ENCODE data around the gene RNF208. TPM values are rescaled to one million over a fixed set of nuclear protein-coding genes. Genes with fewer than 3 reads are reported as not detected.

Gene RNF208
- total RNA-seq, 2 donors from 2014 or later = 0.78 to 14.5 TPM

DNA sequence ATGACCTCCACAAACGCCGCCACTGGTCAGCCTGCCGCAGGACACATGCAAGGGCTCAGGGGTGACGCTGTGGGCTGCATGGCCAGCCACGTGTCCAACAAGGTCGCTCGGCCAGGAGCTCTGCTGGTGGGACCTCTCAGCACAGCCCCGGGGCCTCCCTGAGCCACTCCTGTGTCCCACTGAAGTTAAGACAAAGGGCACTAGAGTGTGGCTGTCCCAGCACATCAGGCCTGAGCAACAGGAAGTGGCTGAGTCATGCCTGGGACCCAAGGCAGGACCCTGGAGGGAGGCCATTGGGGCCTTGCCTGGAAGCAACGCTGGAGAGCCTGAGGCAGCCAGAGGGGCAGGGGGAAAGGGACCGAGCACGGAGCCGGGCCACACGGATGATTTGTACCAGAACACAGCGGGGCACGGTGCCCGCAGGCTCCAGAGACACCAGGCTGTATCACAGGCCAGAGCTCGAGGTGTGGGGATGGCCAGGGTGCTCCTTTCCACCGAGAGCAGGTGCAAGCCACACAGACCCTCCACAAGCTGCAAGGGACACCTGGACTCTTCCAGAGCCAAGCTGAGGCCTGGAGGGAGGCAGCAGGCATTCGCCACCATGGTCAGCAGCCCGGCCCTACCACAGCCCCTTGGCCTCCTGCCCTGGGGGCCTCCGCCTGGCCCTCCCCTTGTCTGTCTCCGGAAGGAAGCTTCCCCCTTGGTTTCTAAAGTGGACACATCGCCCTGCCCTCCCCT, 43.7 kb downstream of the RNF208 start:
- H3K36me3 ChIP-seq (replicated peaks in 1 of 2; ENCODE audit: insufficient read depth in 1 of 2, low read depth in 2 of 2) = peaks cover 19 to 34% of the 10 kb centered on the region in 2 donors
- ATAC-seq (no peak), DNase-seq (no peak)
- TF ChIP-seq, protein P1, sequence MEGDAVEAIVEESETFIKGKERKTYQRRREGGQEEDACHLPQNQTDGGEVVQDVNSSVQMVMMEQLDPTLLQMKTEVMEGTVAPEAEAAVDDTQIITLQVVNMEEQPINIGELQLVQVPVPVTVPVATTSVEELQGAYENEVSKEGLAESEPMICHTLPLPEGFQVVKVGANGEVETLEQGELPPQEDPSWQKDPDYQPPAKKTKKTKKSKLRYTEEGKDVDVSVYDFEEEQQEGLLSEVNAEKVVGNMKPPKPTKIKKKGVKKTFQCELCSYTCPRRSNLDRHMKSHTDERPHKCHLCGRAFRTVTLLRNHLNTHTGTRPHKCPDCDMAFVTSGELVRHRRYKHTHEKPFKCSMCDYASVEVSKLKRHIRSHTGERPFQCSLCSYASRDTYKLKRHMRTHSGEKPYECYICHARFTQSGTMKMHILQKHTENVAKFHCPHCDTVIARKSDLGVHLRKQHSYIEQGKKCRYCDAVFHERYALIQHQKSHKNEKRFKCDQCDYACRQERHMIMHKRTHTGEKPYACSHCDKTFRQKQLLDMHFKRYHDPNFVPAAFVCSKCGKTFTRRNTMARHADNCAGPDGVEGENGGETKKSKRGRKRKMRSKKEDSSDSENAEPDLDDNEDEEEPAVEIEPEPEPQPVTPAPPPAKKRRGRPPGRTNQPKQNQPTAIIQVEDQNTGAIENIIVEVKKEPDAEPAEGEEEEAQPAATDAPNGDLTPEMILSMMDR (IDR thresholded peaks at IDR 0.05) = no peak
- no peak for TF ChIP-seq POLR2A (IDR thresholded peaks at IDR 0.05)
- H3K27ac ChIP-seq = no peak overlapping the region
- WGBS, 2 donors = 82 to 89% methylated on average over 9 to 19 of the region's 23 CpGs
- no peaks in the 10 kb centered on the region for H3K27me3 ChIP-seq
- H3K4me3 ChIP-seq = no peak overlapping the region
- intact Hi-C loops (cut with DNase I) = no loop called here
- no peaks in the 10 kb centered on the region for H3K9me3 ChIP-seq
- no peaks in the 10 kb centered on the region for H3K4me1 ChIP-seq

DNA sequence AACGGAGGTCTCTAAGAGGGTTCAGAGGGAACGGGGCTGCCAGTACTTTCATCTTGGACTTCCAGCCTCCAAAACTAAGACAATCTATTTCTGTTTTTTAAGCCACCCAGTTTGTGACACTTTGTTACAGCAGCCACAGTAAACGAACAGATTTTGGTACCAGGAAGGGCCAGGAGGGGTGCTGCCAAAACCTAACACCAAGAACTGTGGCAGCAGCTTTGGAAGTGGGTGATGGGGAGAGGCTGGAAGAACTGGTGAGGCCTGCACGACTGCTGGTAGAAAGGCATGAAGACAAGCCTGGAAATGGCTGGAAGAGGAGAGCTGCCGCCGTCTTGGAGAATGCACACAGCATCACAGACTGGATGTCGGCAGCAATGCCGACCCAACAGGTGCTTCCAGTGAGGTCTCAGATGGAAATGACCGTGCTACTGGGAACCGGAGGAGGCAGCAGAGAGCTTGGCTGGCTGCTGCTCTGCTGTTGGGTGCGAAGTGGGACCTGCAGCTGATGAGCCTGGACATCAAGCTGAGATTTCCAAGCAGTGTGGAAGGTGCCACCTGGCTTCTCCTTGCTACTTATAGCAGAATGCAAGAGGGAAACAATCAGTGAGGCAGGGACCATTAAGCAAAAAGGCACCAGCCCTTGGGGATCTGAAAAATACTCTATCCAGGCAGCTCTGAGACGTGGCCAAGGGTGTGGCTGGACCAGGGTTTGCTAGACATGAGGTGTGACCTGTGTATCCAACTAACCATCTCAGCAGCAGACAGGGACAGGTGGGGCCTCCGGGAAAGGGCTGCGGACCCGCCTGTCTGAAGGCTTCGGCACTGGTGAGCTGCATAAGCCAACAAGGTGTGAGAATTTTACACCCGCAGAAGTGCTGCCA, 45.5 kb downstream of the RNF208 start:
- TF ChIP-seq, protein P1 (IDR thresholded peaks at IDR 0.05) = peak; percentile 7 to 74 (median 57)
- no peak for TF ChIP-seq POLR2A (IDR thresholded peaks at IDR 0.05)
- H3K4me1 ChIP-seq = no peaks in the 10 kb centered on the region
- DNase-seq (peak in 3 of 4 donors; percentile 54 to 62 (median 54)), ATAC-seq (peak; percentile 55)
- intact Hi-C loops (cut with DNase I) = no loop called here
- no peak overlapping the region for H3K27ac ChIP-seq
- WGBS, 2 donors = 56 to 62% methylated on average over 13 to 17 of the region's 17 CpGs
- peaks cover 17 to 22% of the 10 kb centered on the region in 2 donors for H3K36me3 ChIP-seq (replicated peaks in 1 of 2; ENCODE audit: insufficient read depth in 1 of 2, low read depth in 2 of 2)
- no peak overlapping the region for H3K4me3 ChIP-seq
- H3K9me3 ChIP-seq = no peaks in the 10 kb centered on the region
- no peaks in the 10 kb centered on the region for H3K27me3 ChIP-seq

DNA sequence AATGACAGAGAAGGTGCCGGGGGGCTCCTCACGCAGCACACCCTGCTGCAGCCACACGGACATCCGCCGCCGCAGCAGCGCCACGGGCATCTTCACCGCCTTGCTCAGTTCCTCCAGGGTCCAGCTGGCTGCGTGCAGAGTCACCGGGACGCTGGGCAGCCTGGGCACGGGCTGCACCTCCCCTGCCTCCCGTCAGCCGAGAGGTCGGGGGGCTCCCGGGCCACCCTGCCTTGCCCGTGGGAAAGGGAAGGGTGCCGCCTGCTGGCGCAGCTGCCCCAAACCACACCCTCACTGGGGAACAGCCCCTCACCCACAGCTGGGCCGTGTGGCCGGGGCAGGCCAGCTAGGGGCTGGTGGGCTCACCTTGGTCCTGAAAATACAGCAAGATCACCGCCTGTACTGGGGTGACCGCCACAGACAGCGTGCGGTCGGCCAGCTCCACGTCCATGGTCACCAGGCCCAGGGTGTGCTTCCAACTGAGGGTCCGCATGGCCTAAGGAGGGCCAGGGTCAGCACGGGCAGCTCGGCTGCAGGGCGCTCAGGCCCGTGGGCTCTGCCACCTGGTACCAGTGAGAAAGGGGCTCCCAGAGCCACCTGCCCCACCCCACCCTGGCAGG, 46.6 kb downstream of the RNF208 start:
- ATAC-seq = no peak

DNA sequence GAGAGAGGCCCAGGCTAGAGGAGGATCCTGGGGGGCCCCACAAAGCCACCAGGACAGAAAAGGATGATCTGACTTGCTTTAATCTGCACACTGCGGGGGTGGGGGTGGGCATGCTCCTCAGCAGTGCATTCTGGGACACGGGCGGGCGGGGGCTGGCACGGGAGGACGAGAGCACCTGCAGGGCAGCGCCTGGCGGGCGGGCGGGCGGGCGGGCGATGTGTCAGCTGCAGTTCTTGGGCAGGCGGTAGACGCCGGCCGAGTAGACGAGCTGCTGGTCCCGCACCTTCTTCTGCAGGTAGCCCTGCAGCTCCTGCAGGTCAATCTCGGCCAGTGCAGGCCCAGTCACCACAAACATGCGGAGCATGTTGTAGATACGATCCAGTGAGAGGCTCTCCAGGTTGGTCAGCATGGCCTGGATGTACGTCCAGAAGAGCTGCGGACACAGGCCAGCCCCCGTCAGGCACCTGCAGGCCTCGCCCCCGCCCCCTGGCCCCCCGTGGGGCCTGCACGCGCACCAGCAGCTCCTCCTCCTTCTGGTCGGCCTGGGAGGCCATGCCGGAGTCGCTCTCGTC, 47.2 kb downstream of the RNF208 start:
- intact Hi-C loops (cut with DNase I) = no loop called here
- Histone ChIP-seq H3K4me3 (no peak overlapping the region), H3K27ac (no peak overlapping the region), H3K36me3 (replicated peaks in 1 of 2; ENCODE audit: insufficient read depth in 1 of 2, low read depth in 2 of 2) (peaks cover 4 to 8% of the 10 kb centered on the region in 2 donors), H3K27me3 (no peaks in the 10 kb centered on the region), H3K4me1 (peaks cover 6% of the 10 kb centered on the region), H3K9me3 (no peaks in the 10 kb centered on the region)
- DNase-seq = no peak
- WGBS, 2 donors = 51 to 56% methylated on average over 7 to 32 of the region's 34 CpGs
- no peak for ATAC-seq
- TF ChIP-seq POLR2A (IDR thresholded peaks at IDR 0.05) = no peak

More for the DNA sequence above, 46.6 kb downstream of the RNF208 start:
- TF ChIP-seq POLR2A (IDR thresholded peaks at IDR 0.05) = no peak
- TF ChIP-seq, protein P1 (IDR thresholded peaks at IDR 0.05) = peak in 1 of 7 experiments; percentile 7
- Histone ChIP-seq H3K9me3 (no peaks in the 10 kb centered on the region), H3K36me3 (replicated peaks in 1 of 2; ENCODE audit: insufficient read depth in 1 of 2, low read depth in 2 of 2) (peaks cover 11 to 13% of the 10 kb centered on the region in 2 donors), H3K27me3 (no peaks in the 10 kb centered on the region), H3K4me1 (no peaks in the 10 kb centered on the region), H3K27ac (no peak overlapping the region), H3K4me3 (no peak overlapping the region)
- 66% methylated on average over 33 of the region's 33 CpGs; no CpG with 5 or more reads in 1 of the 2 donors for WGBS, 2 donors
- intact Hi-C loops (cut with DNase I) = no loop called here
- no peak for DNase-seq

All from body of pancreas (tissue), 4 donors.